ENCODE data around the gene NOM1. TPM values are rescaled to one million over a fixed set of nuclear protein-coding genes. Genes with fewer than 3 reads are reported as not detected.

The NOM1 gene
- total RNA-seq, 1 experiment from 2014 or later: 30.3 TPM

GRCh38 chr7:157021871-157022680 is 72.6 kb downstream of the NOM1 start:
- Histone ChIP-seq H3K4me3 (ENCODE audit: low read depth in 2 of 2, low read length in 2 of 2) (no peak overlapping the region), H3K27ac (ENCODE audit: low read length) (no peak overlapping the region), H3K36me3 (ENCODE audit: control insufficient read depth, insufficient read depth, low read length) (no peaks in the 10 kb centered on the region), H3K9me3 (ENCODE audit: control insufficient read depth, insufficient read depth, low read depth, low read length) (no peaks in the 10 kb centered on the region), H3K4me1 (ENCODE audit: control insufficient read depth, insufficient read depth, low read length) (peaks cover 5% of the 10 kb centered on the region), H3K27me3 (ENCODE audit: control insufficient read depth, insufficient read depth, low read length) (peaks cover 26% of the 10 kb centered on the region)
- intact Hi-C loops (cut with micrococcal nuclease; ENCODE audit: unreplicated experiment): no loop called here
- in situ Hi-C loops (cut with HindIII; ENCODE audit: low pct_unique_long_range_greater_than_20kb, low sequenced_read_pairs): no loop called here
- no peak for ATAC-seq
- no TSS peak for BruUV-seq (replicated peaks)
- TF ChIP-seq TCF7L2 (IDR thresholded peaks at IDR 0.05; ENCODE audit: low read depth, low read length) (no peak), REST (IDR thresholded peaks at IDR 0.05; ENCODE audit: insufficient read depth in 1 of 2, low read depth in 2 of 2, low read length in 1 of 2) (no peak), POLR2AphosphoS5 (IDR thresholded peaks at IDR 0.05; ENCODE audit: low read depth, low read length) (no peak), SIN3A (IDR thresholded peaks at IDR 0.05; ENCODE audit: borderline replicate concordance, insufficient read depth, low read depth, low read length) (no peak)
- TF ChIP-seq, protein P1, sequence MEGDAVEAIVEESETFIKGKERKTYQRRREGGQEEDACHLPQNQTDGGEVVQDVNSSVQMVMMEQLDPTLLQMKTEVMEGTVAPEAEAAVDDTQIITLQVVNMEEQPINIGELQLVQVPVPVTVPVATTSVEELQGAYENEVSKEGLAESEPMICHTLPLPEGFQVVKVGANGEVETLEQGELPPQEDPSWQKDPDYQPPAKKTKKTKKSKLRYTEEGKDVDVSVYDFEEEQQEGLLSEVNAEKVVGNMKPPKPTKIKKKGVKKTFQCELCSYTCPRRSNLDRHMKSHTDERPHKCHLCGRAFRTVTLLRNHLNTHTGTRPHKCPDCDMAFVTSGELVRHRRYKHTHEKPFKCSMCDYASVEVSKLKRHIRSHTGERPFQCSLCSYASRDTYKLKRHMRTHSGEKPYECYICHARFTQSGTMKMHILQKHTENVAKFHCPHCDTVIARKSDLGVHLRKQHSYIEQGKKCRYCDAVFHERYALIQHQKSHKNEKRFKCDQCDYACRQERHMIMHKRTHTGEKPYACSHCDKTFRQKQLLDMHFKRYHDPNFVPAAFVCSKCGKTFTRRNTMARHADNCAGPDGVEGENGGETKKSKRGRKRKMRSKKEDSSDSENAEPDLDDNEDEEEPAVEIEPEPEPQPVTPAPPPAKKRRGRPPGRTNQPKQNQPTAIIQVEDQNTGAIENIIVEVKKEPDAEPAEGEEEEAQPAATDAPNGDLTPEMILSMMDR (IDR thresholded peaks at IDR 0.05): no peak
- ChIA-PET CTCF (no interaction called here), POLR2A (no interaction called here)
- DNase-seq (ENCODE audit: low read depth, low spot score): no peak

Other genes with a start within 250 kb of the NOM1 start
- gene LMBR1, start 56.5 kb upstream of the NOM1 start, total RNA-seq (2021; ENCODE audit: unreplicated experiment): 82.6 TPM
- 3.6 TPM for gene MNX1, start 61.0 kb downstream of the NOM1 start, total RNA-seq (2021; ENCODE audit: unreplicated experiment)
- 87.6 TPM for gene UBE3C, start 189.2 kb downstream of the NOM1 start, total RNA-seq (2021; ENCODE audit: unreplicated experiment)

All from Panc1 (cell line).